Renal cortex interstitium (tissue), 11 donors: ENCODE results near the gene RNF166. TPM values are rescaled to one million over a fixed set of nuclear protein-coding genes. Genes with fewer than 3 reads are reported as not detected.
A peak's percentile ranks its signal among the peaks of the same experiment; 100 is the strongest.

Experiments
- DNase-seq, 11 donors: peaks; one replicate each; pipeline ENCODE4 v3.0.0-alpha.2; 2013; ENCODE audit warnings: low read depth in 9 of 11, low spot score in 4 of 11; ENCODE audit errors: extremely low read depth in 1 of 11
- polyA plus RNA-seq, 3 donors: library from polyadenylated mRNA; unstranded; fragments of 120-200 nt; gene quantifications; one replicate each; pipeline ENCODE4 v1.2.1, GENCODE V29; 2013; ENCODE audit not compliant: insufficient read length in 3 of 3

RNF166 gene
- polyA plus RNA-seq, 3 donors, result 14.5 to 22.4 (median 20.1) TPM

DNA sequence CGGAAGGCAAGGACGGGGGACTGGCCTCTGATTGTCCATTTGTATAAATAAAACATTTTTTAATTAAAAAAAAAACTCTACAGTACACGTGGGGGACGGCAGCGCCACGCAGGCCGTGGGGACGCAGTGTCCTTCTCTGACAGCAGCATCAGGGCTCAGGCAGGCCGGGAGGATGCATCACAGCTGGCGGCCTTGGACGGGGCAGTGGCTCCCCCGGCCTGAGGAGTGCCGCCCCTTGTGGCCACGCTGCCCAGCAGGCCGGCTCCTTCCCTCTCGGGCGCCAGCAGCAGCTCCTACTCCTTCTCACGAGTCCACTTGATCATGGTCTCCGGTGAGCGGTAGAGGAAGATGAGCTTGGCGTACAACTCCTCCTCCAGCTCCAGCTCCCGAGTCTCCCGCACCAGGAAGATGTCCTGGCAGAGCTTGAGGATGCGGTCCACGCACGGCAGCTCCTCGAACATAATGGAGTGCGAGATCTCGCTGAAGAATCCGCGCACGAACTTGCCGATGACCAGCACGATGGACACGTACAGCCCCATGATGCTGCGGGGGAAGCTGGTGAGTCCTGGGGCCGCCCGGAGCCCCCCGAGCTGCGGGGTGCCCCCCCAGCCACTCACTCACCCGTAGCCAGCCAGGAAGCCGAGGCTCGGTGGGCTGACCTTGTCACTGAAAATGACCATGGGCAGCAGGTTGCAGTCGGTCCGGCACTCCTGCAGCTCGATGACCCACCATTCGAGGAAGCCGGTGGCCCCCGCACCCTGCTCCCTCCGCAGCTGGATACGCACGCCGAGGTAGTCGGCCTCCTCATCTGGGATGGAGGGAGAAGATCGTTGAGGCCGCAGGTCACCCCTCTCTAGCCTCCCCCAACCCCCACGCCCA is 9.3 kb upstream of the RNF166 start:
- DNase-seq, result no peak

DNA sequence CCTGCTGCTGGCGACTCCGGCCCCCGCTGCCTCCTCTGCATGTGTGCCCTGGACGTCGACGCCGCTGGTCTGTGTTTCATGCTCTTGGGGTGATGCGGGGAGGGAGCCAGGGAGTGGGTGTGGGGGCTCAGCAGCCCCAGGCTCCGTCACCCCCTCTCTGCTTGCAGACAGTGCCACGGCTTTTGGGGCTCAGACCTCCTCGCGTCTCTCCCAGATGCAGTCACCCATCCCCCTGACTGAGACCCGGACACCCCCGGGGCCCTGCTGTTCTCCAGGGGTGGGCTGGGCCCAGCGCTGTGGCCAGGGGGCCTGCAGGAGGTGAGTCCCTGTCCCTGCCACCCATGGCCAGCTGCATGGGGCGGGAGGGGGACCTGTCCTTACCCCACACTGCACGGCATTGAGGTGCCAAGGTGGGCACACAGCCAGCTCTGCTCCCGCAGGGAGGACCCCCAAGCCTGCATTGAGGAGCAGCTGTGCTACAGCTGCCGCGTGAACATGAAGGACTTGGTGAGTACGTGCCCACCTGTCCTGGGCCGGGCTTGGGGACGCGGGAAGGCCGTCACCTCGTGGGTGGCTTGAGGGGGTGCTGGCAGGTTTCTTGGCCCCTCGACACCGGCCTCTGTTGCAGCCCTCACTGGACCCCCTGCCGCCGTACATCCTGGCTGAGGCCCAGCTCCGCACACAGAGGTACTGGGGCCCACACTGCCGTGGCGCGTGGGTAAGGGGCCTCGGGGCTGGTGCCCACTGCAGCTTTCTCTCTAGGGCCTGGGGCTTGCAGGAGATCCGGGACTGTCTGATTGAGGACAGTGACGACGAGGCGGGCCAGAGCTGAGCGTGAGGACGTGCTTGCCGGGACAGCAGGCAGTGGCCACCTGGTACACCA is 8.5 kb upstream of the RNF166 start:
- no peak for DNase-seq

DNA sequence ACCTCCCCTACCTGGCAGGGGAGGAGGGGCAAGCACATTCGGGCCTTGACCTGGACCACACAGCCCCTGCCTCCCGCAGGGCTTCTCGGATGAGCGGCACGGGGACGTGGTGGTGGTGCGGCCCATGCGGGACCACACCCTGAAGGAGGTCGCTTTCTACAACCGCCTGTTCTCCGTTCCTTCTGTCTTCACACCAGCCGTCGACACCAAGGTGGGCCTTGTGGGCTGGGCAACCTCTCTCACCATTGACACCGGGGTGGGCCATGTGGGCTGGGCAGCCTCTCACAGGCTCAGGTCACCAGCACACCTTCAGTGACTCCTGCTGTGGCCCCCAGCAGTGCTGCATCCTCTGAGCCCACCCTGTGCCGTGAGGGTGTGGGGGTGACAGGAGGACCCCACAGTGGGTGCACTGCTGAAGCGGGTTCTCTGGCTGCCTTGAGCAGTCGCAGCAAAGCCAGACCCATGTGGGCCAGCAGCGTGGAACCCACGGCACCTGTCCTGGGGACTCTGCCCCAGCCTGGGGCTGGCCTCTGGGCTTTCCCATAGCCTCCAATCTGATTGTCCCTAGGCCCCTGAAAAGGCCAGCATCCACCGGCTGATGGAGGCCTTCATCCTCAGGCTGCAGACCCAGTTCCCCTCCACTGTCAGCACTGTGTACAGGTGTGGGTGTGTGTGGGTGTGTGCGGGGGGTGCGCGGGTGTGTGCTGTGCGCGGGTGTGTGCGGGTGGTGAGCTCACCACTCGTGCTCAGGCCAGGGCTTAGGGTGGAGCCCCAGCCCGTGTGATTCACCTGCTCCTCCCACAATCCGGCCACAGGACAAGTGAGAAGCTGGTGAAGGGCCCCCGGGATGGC is 7.6 kb upstream of the RNF166 start:
- no peak for DNase-seq

DNA sequence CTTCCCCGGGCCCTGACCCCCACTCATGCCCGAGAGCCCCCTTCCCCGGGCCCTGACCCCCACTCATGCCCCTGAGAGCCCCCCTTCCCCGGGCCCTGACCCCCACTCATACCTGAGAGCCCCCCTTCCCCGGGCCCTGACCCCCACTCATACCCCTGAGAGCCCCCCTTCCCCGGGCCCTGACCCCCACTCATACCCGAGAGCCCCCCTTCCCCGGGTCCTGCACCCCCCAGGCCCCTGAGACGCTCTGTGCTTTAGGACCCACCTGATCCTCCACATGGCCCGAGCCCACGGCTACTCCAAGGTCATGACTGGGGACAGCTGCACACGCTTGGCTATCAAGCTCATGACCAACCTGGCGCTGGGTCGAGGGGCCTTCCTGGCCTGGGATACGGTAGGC is 6.8 kb upstream of the RNF166 start:
- DNase-seq, result no peak

DNA sequence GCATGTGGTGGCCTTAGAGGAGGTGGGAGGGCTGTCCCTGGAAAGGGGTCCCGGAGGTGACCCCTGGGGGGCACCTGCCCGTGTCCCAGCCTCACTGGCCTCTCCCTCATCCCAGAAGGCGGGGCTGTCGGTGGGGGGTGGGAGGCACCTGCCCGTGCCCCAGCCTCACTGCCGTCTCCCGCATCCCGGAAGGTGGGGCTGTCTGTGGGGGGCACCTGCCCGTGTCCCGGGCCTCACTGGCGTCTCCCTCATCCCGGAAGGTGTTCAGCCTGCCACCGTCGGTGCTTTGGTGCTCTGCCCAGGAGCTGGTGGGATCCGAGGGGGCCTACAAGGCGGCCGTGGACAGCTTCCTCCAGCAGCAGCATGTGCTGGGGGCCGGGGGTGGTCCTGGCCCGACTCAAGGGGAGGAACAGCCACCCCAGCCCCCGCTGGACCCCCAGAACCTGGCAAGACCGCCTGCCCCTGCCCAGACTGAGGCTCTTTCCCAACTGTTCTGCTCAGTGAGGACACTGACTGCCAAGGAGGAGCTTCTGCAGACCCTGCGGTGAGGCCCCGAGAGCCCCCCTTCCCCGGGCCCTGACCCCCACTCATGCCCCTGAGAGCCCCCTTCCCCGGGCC is 6.3 kb upstream of the RNF166 start:
- DNase-seq, result no peak

DNA sequence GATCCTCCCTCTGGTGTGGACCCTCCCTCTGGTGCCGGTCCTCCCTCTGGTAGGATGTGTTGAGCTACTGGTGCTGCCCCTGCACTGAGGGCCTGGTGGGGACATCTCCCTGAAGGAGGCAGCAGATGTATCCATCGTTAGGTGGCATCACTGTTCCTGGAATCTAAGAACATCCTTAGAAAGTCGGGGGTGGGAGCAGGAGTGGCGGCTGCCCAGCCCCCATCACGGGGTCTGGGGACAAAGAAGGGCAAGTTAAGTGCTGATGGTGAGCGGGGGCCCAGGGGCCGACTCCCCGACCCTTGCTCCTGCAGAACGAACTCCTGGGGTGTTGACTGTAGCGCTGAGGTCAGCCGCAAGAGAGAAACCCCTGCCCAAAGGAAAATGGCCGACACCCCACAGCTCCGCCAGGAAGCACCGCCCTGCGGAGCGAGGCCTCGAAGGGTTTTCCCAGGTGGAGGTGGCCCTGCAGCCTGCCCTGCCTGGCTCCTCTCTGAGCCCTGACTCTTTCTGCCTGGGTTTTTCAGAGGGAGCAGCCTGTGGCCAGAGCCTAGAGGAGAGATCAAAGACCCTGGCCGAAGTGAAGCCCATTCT is 5.6 kb upstream of the RNF166 start:
- no peak for DNase-seq

DNA sequence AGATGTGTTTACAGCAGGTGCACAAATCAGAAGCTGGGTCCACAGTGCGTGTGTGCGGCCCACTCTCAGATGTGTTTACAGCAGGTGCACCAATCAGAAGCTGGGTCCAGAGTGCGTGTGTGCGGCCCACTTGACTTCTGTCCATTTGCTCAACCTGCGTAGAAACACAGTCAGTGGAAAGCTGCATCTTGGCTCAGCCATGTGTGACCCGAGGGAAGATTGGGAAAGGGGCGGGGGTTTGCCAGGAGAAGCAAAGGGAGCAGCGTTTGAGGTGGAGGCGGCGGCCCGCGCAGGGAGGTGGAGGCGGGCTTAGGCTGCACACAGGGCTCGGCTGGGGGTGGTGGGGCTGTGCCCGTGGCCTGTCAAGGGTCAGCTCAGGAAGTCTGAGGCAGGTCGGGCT is 4.3 kb upstream of the RNF166 start:
- DNase-seq, result no peak

DNA sequence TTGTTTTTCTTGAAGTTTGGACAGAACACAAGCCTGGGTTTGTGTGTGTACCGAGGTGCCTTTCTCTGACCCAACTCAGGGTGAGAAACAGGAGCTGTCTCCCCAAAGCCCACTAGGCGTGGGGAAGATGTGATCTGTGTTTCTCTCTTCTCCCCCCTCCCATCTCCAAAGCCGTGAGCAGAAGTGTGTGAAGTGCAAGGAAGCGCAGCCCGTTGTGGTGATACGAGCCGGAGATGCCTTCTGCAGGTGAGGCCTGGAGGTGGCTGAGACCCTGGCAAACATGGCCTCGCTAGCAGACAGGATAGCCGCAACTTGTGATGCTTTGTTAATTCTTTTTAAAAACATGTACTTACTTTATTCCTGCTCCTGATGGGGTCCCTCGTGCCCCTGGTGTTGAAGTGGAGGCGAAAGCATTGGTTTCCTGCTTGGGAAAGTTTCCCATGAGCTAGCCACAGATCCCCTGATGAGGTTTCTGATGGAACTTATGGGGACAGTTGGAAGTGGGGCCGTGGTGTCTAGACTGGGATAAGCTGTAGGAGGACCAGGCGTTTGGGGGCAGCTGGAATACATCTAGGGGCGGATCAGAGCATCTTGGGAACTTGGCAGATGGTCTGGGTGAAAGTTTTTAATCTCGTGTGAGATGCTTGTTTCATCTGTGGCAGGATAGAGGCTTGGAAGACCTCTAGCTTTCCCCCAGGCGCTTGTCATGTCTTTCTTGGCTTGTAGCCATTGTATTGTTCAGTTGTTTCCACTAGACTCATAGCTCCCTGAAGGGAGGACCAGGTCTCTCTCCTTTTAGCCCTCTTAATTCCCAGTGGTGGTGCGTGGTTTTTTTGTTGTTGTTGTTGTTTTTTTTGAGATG is 988 bp upstream of the RNF166 start:
- no peak for DNase-seq

DNA sequence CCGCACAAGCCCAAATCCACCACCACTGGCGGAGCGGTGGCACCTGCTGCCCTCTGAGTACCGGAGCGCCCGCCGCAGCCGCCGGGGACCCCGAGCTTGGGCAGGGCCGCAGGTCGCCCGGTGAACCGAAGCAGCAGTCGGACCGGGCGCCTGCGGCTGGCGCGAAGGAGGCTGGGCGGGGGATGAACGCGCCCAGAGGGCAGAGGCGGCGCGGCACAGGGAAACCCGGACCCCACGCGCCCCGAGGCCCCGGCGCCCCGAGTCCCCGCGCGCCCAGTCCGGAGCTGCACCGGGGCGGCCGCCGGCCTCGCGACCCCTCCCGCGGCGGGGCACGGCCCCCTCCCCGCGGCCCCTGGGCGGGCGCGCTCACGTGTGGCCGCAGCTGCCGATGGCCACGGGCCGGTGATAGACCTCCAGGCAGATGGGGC is 393 bp downstream of the RNF166 start:
- no peak for DNase-seq

DNA sequence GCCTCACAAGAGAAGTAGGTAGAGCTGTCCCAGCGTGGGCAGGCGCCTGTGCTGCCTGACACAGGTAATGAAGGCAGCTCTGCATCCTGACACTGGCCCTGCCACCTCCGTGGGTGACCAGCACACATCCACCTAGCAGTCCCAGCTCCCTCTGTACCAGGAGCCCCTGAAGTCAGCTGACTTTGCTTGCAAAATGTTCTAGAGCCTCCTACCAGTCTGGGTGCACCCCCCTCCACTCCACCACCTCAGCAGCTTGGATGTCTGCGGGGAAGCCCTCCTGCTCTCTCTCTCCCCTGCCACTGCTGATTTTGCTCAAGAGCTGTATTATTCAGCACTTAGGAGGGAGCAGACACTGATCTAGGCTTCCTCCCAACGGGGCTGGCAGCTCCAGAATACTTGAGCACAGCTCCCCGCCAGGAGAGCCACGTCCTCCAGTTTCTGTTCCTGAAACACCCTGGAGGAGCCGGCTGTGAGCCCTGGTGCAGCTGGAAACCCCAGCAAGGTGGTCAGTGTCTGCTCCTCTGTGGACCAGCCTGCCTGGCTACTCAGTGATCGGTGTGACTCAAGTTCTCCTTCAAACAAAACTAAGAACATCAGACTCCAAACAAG is 1.0 kb downstream of the RNF166 start:
- DNase-seq, result no peak

DNA sequence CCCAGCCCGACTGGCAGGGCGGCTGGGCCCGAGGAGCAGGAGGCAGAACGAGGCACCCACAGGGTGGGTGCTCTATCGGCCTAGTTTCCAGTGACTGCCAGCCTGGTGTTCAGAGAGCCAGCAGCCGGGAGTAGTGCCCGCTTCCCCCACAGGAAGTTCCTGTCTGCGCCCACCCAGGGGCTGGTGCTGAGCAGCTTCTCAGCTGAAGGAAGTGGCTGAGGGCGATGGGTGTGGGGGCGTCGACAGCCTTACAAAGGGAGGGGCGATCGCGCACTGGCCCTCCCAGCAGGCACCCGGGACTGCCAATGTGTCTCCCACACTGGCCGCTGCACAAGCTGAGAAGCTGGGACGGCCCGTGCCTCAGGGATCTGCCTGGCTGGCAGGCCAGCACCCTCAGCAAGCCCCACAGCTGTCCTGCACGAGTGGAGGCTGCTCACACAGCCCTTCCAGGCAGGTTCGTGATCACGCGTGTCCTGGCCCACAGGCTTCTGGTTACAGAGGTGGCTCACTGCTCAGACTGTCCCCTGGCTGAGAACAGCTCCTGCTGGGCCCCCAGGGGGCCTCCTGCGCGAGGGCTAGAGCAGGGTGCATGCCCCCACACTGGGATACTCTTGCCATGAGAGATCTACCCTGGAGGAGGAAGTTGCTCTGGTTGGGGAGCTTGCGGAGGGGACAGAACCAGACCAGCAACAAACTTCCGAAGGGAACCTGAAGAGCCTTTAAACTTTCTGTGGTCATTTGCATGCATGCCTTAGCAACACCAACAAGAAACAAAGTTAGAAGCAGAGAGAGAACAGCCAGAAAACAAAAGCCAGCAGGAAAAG is 2.5 kb downstream of the RNF166 start:
- DNase-seq, result no peak

DNA sequence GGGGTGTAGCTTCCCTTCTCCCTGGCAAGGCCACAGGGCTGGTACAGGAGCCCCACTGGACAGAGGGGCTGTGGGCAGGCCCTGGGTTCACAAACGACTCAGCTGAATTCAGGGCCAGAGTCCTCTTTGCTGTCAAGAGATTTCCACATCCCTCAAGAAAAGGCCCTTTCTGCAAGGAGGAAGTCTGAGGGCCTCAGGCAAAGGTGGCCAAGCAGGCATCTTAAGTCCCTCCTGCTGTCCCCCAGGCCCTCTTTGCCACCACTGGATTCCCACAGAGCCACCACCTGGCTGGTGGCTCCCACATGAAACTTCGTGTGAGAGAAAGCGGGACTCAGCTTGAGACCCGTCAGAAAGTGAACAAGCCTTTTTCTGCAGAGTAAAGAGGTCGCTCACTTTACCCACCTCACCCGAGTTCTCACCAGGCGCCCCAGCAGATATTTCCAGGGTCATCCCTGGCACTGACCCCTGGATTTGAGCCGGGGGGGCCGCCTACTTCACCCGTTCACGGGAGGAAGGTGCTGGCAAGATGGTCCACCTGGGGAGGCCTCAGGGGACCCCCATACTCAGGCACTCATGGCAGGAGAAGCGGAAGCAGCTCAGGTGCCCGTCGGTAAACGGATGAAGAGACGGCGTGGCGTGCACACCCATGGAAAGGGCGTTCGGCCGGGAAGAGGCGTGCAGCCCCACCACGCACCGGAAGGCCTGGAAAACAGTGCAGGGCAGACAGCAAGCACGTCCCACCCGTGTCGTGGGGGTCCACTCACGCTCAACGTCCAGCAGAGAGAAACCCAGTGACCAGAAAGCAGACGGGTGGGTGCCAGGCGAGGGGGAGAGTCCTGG is 3.6 kb downstream of the RNF166 start:
- no peak for DNase-seq

DNA sequence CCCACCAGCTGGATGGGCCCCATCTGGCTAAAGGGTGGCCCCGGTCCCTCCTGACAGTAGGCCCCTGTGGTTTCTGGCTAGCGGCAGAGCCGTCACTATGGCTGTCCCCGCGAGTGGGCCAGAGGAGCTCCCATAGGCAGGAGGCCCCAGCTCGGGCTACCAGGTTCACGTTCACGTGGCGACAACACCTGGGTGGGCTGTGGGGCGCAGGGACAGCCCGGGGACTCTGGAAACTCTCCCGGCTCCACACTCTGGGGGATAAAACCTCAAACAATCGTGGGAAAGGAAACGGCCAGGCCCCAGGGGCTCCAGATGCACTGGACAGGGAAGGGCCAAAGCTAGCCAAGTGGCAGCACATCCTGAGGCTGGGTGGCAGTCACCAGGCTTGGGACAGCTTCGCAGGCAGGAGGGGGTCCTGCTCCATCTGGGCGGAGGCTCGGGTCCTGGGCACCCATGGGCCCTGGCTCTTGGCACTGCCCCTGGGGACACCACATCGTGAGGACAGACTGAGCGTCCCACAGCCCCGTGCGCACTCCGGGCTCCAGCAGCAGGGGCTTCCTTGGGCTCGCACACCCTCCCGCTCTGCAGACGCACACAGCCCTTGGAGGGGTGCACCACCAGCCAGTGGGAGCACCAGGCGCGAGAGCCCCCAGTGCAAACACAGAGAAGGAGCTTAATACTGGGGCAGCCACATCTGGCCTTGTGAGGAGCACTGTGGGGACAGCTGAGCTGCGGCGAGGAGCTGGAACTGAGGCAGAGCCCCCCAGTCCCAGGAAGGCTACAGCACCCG is 4.4 kb downstream of the RNF166 start:
- DNase-seq, result no peak

DNA sequence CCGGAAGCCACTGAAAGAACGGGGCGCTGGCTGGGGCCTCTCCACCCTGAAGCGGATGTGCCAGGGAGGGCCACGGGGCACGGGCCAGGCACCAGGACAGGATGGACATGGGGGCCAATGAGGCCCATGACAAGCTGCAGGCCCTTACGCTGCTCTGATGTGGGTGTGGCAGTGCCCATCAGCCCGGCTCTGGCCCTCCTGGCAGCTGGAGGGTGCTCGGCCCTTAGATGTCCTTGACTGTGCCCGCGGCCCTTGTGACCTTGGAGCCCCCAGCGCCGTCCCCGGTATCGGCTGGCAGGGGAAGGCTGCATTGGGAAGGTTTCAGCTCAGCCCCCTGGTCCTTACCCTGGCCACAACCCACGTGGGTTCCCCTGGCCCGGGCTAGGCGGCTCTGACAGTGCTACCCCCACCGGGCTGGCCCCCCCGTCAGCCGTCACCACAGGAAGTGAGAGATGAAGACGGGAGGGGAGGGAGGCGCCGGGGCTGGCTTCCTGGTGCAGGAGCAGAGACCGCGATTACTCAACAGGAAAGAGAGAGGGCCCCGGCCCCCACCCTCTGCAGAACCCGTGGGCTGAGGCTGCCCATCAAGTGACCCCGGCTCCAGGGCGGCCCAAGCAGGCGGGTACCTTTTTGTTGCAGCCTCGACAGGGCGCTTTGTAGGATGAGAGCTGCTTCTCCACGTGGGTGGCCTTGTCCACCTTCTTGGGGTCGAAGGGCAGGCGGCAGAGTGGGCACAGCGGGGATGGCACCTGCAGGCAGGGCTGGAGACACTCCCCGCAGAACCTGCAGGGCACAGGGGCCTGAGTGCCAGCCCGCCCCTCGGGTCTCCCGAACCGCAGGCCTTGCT is 5.3 kb downstream of the RNF166 start:
- DNase-seq, result peak in 6 of 11 donors; percentile 19 to 47 (median 43)
